Natural killer cell (primary cell): ENCODE data around the gene ASCC3. TPM values are rescaled to one million over a fixed set of nuclear protein-coding genes. Genes with fewer than 3 reads are reported as not detected.

ENCODE experiments used
- ATAC-seq, 3 donors: fragments of 150-1000 bp in 2 of 3; fragments of 200-7000 bp in 1 of 3; cut with Tn5 transposase; 1 replicate in 1 of 3; 2 replicates in 2 of 3; pipeline ENCODE4 v1.10.0; 2021; ENCODE audit warnings: mild to moderate bottlenecking in 2 of 3, moderate library complexity in 2 of 3
- DNase-seq, 2 donors: peaks; one replicate each; pipeline versions ENCODE4 v3.0.0 to v3.0.0-alpha.2; 2013 to 2021; ENCODE audit warnings: mixed read lengths in 1 of 2
- H3K27ac ChIP-seq: one replicate; pipeline ENCODE4 v1.5.1; 2013; ENCODE audit warnings: mild to moderate bottlenecking, low read length
- H3K27me3 ChIP-seq: one replicate; pipeline ENCODE4 v1.6.1; 2013; ENCODE audit warnings: low read length; ENCODE audit not compliant: control insufficient read depth, insufficient read depth
- H3K36me3 ChIP-seq: one replicate; pipeline ENCODE4 v1.6.1; 2013; ENCODE audit warnings: low read length; ENCODE audit not compliant: control insufficient read depth, insufficient read depth
- H3K4me1 ChIP-seq: one replicate; pipeline ENCODE4 v1.6.1; 2013; ENCODE audit warnings: low read length; ENCODE audit not compliant: control insufficient read depth, insufficient read depth
- H3K4me3 ChIP-seq: one replicate; pipeline ENCODE4 v1.5.1; 2013; ENCODE audit warnings: low read length
- H3K9me3 ChIP-seq: one replicate; pipeline ENCODE4 v1.6.1; 2013; ENCODE audit warnings: low read length; ENCODE audit not compliant: control insufficient read depth, insufficient read depth
- H3K27ac Mint-ChIP-seq, 2 donors: one replicate each; pipeline ENCODE4 v1.8.0; 2022; ENCODE audit warnings: mild to moderate bottlenecking in 2 of 2, mixed read lengths in 2 of 2, moderate library complexity in 1 of 2
- H3K27me3 Mint-ChIP-seq, 2 donors: one replicate each; pipeline ENCODE4 v1.8.0; 2022; ENCODE audit warnings: low read depth in 2 of 2, mixed read lengths in 2 of 2
- H3K36me3 Mint-ChIP-seq: one replicate; pipeline ENCODE4 v1.8.0; 2022; ENCODE audit warnings: mixed read lengths
- H3K4me1 Mint-ChIP-seq, 2 donors: one replicate each; pipeline ENCODE4 v1.8.0; 2022; ENCODE audit warnings: mixed read lengths in 2 of 2
- H3K4me3 Mint-ChIP-seq: one replicate; pipeline ENCODE4 v1.8.0; 2022; ENCODE audit warnings: mild to moderate bottlenecking, moderate library complexity, mixed read lengths
- H3K9me3 Mint-ChIP-seq, 2 donors: one replicate each; pipeline ENCODE4 v1.8.0; 2022; ENCODE audit warnings: mixed read lengths in 2 of 2
- WGBS: methylation state at CpG from one replicate; pipeline ENCODE4 v1.1.7; 2013; ENCODE audit warnings: missing lambda C conversion rate; ENCODE audit not compliant: insufficient coverage; 5-methylcytosine and 5-hydroxymethylcytosine counted together
- intact Hi-C: fragments of 100-400 bp; cut with micrococcal nuclease; formaldehyde crosslinking; loops from one replicate; pipeline ENCODE4 v1.14.2; 2022
- total RNA-seq, 4 donors: library from RNA; stranded (reverse); fragments of 120-200 nt in 1 of 4; gene quantifications; one replicate each; pipeline versions ENCODE4 v1.2.3 to v1.2.4, GENCODE V29; 2013 to 2022
- TF ChIP-seq, protein P1 (sequence below): fragments of 200-600 bp; IDR thresholded peaks from one replicate; pipeline ENCODE4 v1.8.0; 2022; ENCODE audit warnings: antibody characterized with exemption

The ASCC3 gene
- total RNA-seq, 3 donors from 2014 or later (not counting 1 experiment from before 2014, with no cell fraction given), result 42.3 to 50.0 (median 44.1) TPM

DNA sequence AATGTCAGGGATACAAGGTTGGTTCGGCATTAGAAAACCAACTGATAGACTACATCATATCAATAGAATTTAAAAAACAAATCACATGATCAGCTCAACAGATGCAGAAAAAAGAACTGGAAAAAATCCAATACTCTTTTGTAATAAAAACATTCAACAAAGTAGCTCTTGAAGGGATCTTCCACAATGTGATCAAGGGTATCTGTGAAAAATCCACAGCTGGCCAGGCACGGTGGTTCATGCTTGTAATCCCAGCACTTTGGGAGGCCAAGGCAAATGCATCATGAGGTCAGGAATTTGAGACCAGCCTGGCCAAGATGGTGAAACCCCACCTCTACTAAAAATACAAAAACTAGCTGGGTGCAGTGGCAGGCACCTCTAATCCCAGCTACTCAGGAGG lies 63.1 kb downstream of the ASCC3 start:
- no peaks in the 10 kb centered on the region for H3K4me1 ChIP-seq
- no peaks in the 10 kb centered on the region for H3K9me3 ChIP-seq
- no peak overlapping the region for H3K27ac ChIP-seq
- TF ChIP-seq, protein P1, sequence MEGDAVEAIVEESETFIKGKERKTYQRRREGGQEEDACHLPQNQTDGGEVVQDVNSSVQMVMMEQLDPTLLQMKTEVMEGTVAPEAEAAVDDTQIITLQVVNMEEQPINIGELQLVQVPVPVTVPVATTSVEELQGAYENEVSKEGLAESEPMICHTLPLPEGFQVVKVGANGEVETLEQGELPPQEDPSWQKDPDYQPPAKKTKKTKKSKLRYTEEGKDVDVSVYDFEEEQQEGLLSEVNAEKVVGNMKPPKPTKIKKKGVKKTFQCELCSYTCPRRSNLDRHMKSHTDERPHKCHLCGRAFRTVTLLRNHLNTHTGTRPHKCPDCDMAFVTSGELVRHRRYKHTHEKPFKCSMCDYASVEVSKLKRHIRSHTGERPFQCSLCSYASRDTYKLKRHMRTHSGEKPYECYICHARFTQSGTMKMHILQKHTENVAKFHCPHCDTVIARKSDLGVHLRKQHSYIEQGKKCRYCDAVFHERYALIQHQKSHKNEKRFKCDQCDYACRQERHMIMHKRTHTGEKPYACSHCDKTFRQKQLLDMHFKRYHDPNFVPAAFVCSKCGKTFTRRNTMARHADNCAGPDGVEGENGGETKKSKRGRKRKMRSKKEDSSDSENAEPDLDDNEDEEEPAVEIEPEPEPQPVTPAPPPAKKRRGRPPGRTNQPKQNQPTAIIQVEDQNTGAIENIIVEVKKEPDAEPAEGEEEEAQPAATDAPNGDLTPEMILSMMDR, result no peak
- no peaks in the 10 kb centered on the region for H3K9me3 Mint-ChIP-seq
- DNase-seq (no peak), ATAC-seq (no peak)
- H3K27ac Mint-ChIP-seq, result no peak overlapping the region
- intact Hi-C loops, result no loop called here
- H3K27me3 Mint-ChIP-seq, result no peaks in the 10 kb centered on the region
- H3K4me3 ChIP-seq, result no peak overlapping the region
- no peak overlapping the region for H3K4me3 Mint-ChIP-seq
- H3K36me3 ChIP-seq, result no peaks in the 10 kb centered on the region
- WGBS, result 100% methylated on average over 1 of the region's 2 CpGs
- H3K36me3 Mint-ChIP-seq, result peaks cover 7% of the 10 kb centered on the region
- peaks cover 38 to 44% of the 10 kb centered on the region in 2 donors for H3K4me1 Mint-ChIP-seq
- H3K27me3 ChIP-seq, result no peaks in the 10 kb centered on the region

DNA sequence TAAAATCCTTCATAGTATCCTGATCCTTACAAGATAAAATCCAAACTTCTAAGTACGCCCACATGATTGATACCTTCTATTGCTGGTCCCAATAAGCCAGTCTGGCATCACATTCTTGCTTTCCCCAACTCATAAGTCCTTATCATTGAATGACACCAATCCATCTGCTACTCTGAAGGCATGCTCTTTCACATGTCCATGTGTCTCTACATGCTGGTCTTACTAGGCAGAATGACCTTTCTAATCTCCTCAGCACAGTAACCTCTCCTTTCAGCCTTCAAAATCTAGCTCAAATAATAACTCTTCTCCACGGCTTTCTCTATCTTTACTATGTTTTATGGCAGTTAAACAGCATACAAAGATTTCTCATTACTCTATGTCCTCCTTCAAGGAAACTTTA lies 71.1 kb downstream of the ASCC3 start:
- no peak for ATAC-seq
- H3K4me3 Mint-ChIP-seq, result no peak overlapping the region
- Histone ChIP-seq H3K4me3 (no peak overlapping the region), H3K4me1 (no peaks in the 10 kb centered on the region), H3K36me3 (peaks cover 2% of the 10 kb centered on the region), H3K9me3 (no peaks in the 10 kb centered on the region), H3K27ac (no peak overlapping the region), H3K27me3 (no peaks in the 10 kb centered on the region)
- TF ChIP-seq, protein P1, result no peak
- intact Hi-C loops, result no loop called here
- H3K27ac Mint-ChIP-seq, result no peak overlapping the region
- peaks cover 30 to 37% of the 10 kb centered on the region in 2 donors for H3K4me1 Mint-ChIP-seq
- 100% methylated on average over 2 of the region's 2 CpGs for WGBS
- H3K36me3 Mint-ChIP-seq, result no peaks in the 10 kb centered on the region
- no peaks in the 10 kb centered on the region for H3K9me3 Mint-ChIP-seq
- DNase-seq, result no peak
- H3K27me3 Mint-ChIP-seq, result no peaks in the 10 kb centered on the region

DNA sequence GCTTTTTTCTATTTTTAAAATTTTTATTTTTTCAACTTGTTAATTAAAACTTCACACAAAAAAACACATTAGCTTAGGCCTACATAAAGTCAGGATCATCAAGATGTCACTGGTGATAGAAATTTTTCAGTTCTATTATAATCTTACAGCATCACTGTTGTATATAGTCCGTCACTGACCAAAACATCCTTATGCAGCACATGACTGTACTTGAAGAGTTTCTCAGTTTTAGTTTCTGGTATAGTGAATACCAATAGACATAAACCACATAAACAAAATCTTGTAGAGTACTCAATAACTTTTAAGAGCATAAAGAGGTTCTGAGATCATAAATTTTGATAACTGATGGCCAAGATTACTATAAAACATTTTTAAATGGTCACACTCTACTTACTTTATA lies 71.8 kb downstream of the ASCC3 start:
- Mint-ChIP-seq H3K9me3 (no peaks in the 10 kb centered on the region), H3K27ac (no peak overlapping the region), H3K4me3 (no peak overlapping the region), H3K36me3 (no peaks in the 10 kb centered on the region), H3K4me1 (peaks cover 26 to 44% of the 10 kb centered on the region in 2 donors), H3K27me3 (no peaks in the 10 kb centered on the region)
- Histone ChIP-seq H3K4me1 (no peaks in the 10 kb centered on the region), H3K4me3 (no peak overlapping the region), H3K36me3 (peaks cover 2% of the 10 kb centered on the region), H3K9me3 (no peaks in the 10 kb centered on the region), H3K27ac (no peak overlapping the region), H3K27me3 (no peaks in the 10 kb centered on the region)
- WGBS, result no CpG with 5 or more reads among the region's 1 CpG
- intact Hi-C loops, result no loop called here
- DNase-seq (no peak), ATAC-seq (no peak)
- TF ChIP-seq, protein P1, result no peak

DNA sequence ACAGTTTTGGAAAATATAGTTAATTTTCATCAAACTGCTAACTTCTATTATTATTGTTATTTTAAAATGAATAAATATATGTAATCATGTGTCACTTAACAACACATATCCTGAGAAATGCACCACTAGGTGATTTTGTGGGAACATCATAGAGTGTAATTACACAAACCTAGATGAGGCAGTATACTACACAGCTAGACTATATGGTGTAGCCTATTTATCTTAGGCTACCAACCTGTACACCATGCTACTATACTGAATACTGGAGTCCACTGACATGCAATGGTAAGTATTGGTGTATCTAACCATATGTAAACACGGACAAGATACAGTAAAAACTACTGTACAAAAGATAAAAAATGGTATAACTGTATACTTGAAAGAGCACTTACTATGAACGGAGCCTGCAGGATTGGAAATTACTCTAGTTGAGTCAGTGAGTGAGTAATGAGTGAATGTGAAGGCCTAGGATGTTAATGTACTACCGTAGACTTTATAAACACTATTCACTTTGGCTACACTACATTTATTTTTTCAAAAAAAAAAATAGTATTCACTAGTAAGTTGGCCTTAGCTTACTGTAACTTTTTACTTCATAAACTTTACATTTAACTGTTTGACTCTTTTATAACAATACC lies 72.4 kb downstream of the ASCC3 start:
- H3K4me3 Mint-ChIP-seq, result no peak overlapping the region
- no peaks in the 10 kb centered on the region for H3K27me3 ChIP-seq
- DNase-seq (no peak), ATAC-seq (no peak)
- H3K36me3 Mint-ChIP-seq, result no peaks in the 10 kb centered on the region
- no peak overlapping the region for H3K4me3 ChIP-seq
- H3K9me3 ChIP-seq, result no peaks in the 10 kb centered on the region
- intact Hi-C loops, result no loop called here
- no peaks in the 10 kb centered on the region for H3K27me3 Mint-ChIP-seq
- no peak overlapping the region for H3K27ac Mint-ChIP-seq
- H3K27ac ChIP-seq, result no peak overlapping the region
- H3K4me1 Mint-ChIP-seq, result peaks cover 20 to 47% of the 10 kb centered on the region in 2 donors
- TF ChIP-seq, protein P1, result no peak
- H3K36me3 ChIP-seq, result peaks cover 2% of the 10 kb centered on the region
- WGBS, result no CpG with 5 or more reads among the region's 3 CpGs
- H3K4me1 ChIP-seq, result no peaks in the 10 kb centered on the region
- H3K9me3 Mint-ChIP-seq, result no peaks in the 10 kb centered on the region
